ENCODE results near the gene PHYKPL.
"Not testable (repeated sequence)": the region's sequence is repeated elsewhere in the genome, so short reads cannot be mapped to it uniquely, and the experiment has no call there.

PHYKPL gene

DNA sequence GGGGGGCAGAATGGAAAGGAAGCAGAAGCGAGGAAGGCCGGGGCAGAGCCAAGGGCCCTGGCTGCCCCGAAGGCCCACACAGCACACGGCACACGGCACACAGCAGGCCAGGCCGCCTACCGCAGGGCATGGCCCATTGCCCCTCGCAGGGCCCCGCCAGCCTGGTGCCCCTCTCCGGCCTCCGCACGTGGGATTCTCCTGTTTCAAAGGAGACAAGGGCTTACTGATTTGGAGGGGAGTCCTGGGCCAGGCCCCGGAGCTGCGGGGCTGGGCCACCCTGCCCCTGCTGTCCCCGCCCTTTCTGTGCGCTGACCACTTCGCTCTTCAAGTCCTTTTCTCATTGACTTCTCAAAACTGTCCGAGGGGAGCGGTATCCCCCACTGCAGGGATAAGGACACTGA is 7.7 kb upstream of the PHYKPL start:
- no peak for DNase-seq (ENCODE audit: low read depth in 2 of 2, low spot score in 1 of 2)

- not testable (repeated sequence) for DNase-seq (ENCODE audit: low read depth in 2 of 2, low spot score in 1 of 2)
Observed at GRCh38 chr5:178239626-178240301, 7.2 kb upstream of the PHYKPL start.

DNA sequence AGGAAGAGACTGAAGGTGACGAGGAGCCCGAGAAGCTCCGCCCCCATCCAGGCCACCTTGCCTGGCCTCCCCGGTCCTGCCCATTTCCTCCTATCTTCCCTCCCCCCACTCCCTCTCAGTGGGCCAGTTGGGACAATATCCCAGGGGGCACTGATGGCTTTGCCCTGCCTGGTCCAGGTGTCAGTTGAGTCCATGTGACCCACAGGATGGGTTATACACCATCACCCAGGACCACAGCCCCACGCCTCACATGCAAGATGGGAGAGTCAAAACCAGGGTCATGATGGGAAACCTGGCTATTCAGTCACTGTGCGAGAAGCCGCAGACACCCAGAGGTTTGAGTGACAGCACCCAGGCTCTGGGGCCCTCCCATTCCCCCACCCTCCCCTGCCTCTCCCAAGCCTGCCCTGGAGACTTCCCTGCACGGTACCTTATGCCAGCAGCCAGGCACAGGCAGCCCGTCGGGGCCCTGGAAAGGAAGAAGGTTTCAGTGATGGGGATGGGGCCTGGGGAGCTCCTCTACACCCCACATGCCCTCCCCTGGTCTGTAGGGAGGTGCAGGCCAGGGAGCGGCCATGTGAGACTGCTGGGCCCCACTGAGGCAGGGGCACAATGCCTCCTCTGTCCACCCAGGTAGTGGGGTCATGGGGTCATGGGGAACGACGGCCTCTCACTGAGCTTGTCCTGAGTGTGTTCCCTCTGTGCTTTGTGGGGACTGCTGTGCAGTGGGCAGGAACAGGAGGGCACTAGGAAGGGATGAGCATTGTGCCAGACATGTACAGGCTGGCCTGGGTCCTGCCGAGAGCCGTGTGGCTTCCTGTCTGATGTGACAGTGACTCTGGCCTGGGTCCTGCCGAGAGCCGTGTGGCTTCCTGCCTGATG is 6.3 kb upstream of the PHYKPL start:
- no peak for DNase-seq (ENCODE audit: low read depth in 2 of 2, low spot score in 1 of 2)

DNA sequence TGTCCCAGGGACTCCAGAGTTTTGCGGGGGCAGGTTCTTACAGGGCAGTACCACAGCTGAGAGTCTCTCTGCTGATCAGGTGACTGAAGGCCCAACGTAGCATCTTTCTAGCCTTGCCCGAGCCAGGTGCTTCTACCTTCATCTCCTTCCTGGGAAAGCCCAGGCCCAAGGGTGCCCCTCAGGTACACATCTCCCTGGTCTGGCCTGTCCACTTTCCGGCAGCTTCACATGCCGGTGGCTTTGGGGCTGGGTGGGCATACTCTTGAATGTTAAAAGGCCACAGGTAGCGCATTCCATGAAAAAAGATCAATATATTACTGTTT is 5.7 kb upstream of the PHYKPL start:
- no peak for DNase-seq (ENCODE audit: low read depth in 2 of 2, low spot score in 1 of 2)

DNA sequence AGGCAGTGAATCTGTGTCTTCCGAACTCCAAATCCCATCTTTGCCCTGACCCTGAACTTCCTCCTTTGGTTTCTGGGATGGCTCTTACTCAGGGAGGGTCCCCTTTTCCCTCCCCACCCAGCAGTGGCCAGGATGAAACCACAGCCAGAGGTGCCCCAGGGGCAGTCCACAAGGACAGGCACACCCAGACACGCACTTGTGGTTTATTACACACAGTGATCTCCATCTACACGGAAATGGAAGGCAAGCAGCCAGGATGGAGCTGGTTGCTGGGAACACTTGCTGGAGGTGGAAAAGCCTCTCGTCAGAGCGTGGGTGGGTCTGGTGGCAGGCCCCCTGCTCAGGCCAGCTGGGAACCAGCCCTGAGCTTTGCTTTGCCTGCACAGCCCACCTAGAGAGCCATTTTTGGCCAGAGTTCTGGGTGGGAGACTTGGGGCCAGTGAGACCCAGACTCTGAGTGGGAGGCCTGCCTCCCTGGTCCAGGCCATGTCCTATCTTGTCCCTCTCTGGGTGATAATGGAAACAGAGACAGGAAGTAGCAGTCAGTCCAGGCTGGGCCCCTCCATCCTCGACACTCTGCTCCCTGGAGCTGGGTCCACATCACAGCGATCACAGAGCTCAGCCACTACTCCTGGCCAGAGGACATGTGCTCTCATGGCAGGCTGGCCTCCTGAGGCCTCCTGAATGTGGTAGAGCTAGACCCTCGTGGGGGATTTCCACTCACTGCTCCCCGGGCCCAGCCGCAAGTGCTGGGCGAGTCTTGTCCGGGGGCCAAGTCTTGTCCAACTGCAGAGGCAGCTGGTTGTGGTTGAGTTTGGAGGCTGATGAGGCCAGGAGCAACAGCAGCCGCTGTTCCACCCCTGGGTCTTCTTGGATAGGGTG is 5.1 kb upstream of the PHYKPL start:
- DNase-seq (ENCODE audit: low read depth in 2 of 2, low spot score in 1 of 2), result no peak

- DNase-seq (ENCODE audit: low read depth in 2 of 2, low spot score in 1 of 2), result no peak
Observed at GRCh38 chr5:178236679-178237078, 4.1 kb upstream of the PHYKPL start.

- DNase-seq (ENCODE audit: low read depth in 2 of 2, low spot score in 1 of 2), result no peak
Observed at GRCh38 chr5:178236126-178236525, 3.5 kb upstream of the PHYKPL start.

DNA sequence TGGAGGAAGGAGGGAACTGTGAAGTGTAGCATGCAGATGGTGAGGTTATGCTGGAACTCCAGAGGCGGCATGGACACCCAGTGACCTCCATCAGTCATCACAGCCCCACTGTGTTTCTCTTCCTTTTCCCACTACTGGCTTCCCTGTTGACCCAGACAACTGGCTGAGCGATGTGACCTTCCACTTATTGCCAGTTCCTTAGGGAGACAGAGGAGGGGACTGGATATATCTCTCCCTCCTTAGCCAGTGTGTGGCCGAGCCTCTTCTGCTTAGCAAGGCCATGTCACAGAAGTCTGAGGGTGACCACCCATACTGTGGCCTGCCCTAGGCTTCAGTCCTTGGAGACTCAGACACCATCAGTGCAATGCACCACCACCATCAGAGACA is 3.0 kb upstream of the PHYKPL start:
- no peak for DNase-seq (ENCODE audit: low read depth in 2 of 2, low spot score in 1 of 2)

- peak; percentile 49 to 76 for DNase-seq (ENCODE audit: low read depth in 2 of 2, low spot score in 1 of 2)
Observed at GRCh38 chr5:178234750-178235587, 2.4 kb upstream of the PHYKPL start.

DNA sequence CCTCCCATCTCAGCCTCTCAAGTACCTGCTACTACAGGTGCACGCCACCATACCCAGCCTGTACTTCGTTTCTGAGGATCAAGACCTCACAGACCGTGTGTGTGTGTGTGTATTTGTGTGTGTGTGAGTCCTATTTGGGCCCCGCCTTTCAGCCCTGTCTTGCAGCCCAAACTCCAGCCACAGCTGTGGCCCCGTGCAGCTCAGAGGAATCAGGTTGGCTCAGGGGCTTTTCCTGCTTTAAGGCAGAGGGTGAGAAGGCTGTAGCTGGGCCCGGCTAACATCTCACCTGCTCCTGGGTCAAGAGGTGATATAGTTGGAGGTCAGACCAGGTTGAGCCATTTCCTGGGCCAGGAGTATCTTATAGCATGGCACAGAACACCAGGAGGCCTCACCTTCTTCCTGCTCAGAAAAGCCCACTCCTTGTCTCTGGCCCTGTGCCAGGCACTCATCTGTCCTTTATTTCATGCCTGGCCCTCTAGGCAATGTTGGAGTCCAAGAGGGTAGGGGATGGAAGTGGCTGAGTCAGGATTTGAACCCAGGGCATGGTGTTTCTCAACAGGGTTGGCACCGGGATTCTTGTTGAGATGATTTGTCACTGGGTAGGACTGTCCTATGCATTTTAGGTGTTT is 1.6 kb upstream of the PHYKPL start:
- DNase-seq (ENCODE audit: low read depth in 2 of 2, low spot score in 1 of 2), result no peak

- DNase-seq (ENCODE audit: low read depth in 2 of 2, low spot score in 1 of 2), result no peak
Observed at GRCh38 chr5:178232920-178233429, 373 bp upstream of the PHYKPL start.

DNA sequence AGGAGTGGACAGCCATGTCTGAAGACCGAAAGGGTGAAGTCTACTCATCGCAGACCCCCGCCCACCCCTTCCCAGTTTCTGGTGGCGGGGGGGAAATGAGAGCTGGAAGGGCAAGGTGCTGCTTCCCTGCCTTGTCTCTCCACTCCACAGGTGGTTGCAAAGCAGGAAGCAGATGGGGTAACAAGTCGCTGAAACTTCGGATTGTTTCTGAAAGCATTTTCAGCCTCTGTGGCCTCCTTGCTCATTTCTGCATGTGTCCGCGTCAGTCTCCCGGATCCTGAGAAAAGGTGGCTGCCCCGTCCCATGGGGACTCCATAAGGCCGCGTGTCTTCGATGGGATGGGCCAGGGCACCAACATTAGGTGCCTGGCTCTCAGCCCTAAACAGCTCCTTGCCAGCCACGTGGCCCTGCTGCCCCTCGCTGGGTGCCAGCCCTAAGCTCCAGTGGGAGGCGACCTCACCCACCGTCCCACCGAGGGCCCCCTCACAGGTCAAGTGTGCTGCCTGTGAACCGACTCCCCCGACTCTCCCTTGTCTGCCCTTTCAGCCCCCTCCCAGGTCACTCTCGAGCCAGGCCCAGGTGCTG is 971 bp downstream of the PHYKPL start:
- DNase-seq (ENCODE audit: low read depth in 2 of 2, low spot score in 1 of 2), result no peak

GRCh38 chr5:178230879-178231538 is 1.6 kb downstream of the PHYKPL start:
- DNase-seq (ENCODE audit: low read depth in 2 of 2, low spot score in 1 of 2), result no peak

- DNase-seq (ENCODE audit: low read depth in 2 of 2, low spot score in 1 of 2), result no peak
Observed at GRCh38 chr5:178229861-178230260, 2.7 kb downstream of the PHYKPL start.

GRCh38 chr5:178229111-178229510 is 3.5 kb downstream of the PHYKPL start:
- DNase-seq (ENCODE audit: low read depth in 2 of 2, low spot score in 1 of 2), result not testable (repeated sequence)

GRCh38 chr5:178228609-178229008 is 4.0 kb downstream of the PHYKPL start:
- no peak for DNase-seq (ENCODE audit: low read depth in 2 of 2, low spot score in 1 of 2)

- no peak for DNase-seq (ENCODE audit: low read depth in 2 of 2, low spot score in 1 of 2)
Observed at GRCh38 chr5:178227929-178228328, 4.7 kb downstream of the PHYKPL start.

DNA sequence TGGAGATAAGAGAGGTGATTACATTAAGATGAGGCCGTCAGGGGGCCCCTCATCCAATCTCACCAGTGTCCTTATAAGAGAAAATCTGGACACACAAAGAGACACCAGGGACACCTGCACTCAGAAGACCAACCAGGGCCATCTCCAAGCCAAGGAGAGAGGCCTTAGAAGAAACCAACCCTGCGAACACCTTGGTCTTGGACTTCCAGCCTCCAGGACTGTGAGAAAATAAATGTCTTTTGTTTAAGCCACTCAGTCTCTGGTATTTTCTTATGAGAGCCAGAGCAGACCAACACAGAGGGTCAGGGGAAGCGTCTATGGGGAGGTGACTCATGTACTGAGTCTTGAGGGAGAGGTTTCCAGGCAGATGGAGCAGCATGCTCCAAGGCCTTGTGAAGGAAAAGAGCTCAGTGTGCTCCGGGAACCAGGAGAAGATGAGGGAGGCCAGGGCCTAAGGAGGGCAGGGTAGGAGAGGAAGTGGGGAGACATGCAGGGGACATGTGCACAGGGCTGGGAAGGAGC is 5.4 kb downstream of the PHYKPL start:
- DNase-seq (ENCODE audit: low read depth in 2 of 2, low spot score in 1 of 2), result no peak

- DNase-seq (ENCODE audit: low read depth in 2 of 2, low spot score in 1 of 2), result no peak
Observed at GRCh38 chr5:178225174-178225573, 7.4 kb downstream of the PHYKPL start.

Data from stimulated activated CD8-positive, alpha-beta memory T cell treated with anti-CD3 and anti-CD28 coated beads, Interleukin-4, amount 100 ng/mL, for 4 hours (primary cell).